HFFc6 (cell line): Measurements from ENCODE around the gene PTX3. TPM values are rescaled to one million over a fixed set of nuclear protein-coding genes. Genes with fewer than 3 reads are reported as not detected.

Source experiments
- DNase-seq: peaks from one replicate; pipeline ENCODE4 v3.0.0-alpha.2; 2018
- H3K27ac Mint-ChIP-seq: 2 replicates; pipeline ENCODE4 v1.8.0; 2020; ENCODE audit warnings: mild to moderate bottlenecking, mixed read lengths
- H3K27me3 Mint-ChIP-seq: 2 replicates; pipeline ENCODE4 v1.8.0; 2021; ENCODE audit warnings: mild to moderate bottlenecking, moderate library complexity, mixed read lengths; ENCODE audit not compliant: insufficient read depth
- H3K36me3 Mint-ChIP-seq: 2 replicates; pipeline ENCODE4 v1.8.0; 2021; ENCODE audit warnings: low read depth, mixed read lengths
- H3K4me1 Mint-ChIP-seq: 2 replicates; pipeline ENCODE4 v1.8.0; 2020; ENCODE audit warnings: low read depth, mixed read lengths
- H3K4me3 Mint-ChIP-seq: 2 replicates; pipeline ENCODE4 v1.8.0; 2020; ENCODE audit warnings: mild to moderate bottlenecking, moderate library complexity, mixed read lengths
- H3K9me3 Mint-ChIP-seq: 2 replicates; pipeline ENCODE4 v1.8.0; 2020; ENCODE audit warnings: mild to moderate bottlenecking, mixed read lengths
- total RNA-seq, 6 experiments: library from RNA; stranded (reverse); fragmentation: NEBNext Ultra II Directional; extraction: Animal tissue kit (Norgen Biotek cat#: 25700); gene quantifications; 2 replicates in 1 of 6; 3 replicates in 5 of 6; pipeline ENCODE4 v1.2.3, GENCODE V29; 2021
- TF ChIP-seq, protein P1 (sequence below): fragments of 200-600 bp; sonication (generic); IDR thresholded peaks from 2 replicates; pipeline ENCODE4 v1.5.0; 2021; ENCODE audit warnings: antibody characterized with exemption, mild to moderate bottlenecking

Gene PTX3
- total RNA-seq, 6 experiments from 2014 or later = 21.0 to 45.4 (median 44.5) TPM

DNA sequence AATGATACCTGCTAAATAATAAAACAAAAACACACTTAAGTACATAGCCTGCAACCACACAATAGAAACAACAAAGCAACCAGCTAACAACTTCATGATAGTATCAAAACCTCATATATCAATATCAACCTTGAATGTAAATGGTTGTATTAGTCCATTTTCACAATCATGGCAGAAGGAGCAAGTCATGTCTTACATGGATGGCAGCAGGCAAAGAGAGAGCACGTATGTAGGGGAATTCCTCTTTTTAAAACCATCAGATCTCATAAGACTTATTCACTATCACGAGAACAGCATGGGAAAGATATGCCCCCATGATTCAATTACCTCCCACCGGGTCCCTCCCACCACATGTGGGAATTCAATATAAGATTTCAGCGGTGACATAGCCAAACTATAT is 44.5 kb upstream of the PTX3 start:
- DNase-seq = no peak
- H3K27me3 Mint-ChIP-seq = no peaks in the 10 kb centered on the region
- H3K27ac Mint-ChIP-seq = no peak overlapping the region
- H3K9me3 Mint-ChIP-seq = no peaks in the 10 kb centered on the region
- no peak overlapping the region for H3K4me3 Mint-ChIP-seq
- peaks cover 26% of the 10 kb centered on the region for H3K36me3 Mint-ChIP-seq
- TF ChIP-seq, protein P1, sequence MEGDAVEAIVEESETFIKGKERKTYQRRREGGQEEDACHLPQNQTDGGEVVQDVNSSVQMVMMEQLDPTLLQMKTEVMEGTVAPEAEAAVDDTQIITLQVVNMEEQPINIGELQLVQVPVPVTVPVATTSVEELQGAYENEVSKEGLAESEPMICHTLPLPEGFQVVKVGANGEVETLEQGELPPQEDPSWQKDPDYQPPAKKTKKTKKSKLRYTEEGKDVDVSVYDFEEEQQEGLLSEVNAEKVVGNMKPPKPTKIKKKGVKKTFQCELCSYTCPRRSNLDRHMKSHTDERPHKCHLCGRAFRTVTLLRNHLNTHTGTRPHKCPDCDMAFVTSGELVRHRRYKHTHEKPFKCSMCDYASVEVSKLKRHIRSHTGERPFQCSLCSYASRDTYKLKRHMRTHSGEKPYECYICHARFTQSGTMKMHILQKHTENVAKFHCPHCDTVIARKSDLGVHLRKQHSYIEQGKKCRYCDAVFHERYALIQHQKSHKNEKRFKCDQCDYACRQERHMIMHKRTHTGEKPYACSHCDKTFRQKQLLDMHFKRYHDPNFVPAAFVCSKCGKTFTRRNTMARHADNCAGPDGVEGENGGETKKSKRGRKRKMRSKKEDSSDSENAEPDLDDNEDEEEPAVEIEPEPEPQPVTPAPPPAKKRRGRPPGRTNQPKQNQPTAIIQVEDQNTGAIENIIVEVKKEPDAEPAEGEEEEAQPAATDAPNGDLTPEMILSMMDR = no peak
- peaks cover 79% of the 10 kb centered on the region for H3K4me1 Mint-ChIP-seq

DNA sequence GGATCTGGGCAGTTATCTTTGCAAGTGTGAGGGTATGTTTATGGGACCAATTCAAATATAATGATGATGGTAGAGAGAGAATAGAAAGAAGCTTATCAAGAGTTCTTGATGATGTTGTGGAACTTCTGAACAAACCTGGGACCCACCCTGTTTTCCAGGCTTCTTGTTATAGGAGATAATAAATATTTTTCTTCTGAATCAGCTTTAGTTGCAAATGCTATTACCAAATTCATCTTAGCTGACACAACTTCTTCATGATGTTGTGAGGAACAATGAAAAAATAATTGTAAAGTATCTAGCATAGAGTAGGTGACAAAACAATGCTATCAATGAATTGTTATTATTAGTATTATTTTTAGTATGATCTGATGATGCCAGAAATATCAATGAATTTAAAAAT is 43.5 kb upstream of the PTX3 start:
- Mint-ChIP-seq H3K4me1 (peaks cover 69% of the 10 kb centered on the region), H3K27me3 (no peaks in the 10 kb centered on the region), H3K4me3 (no peak overlapping the region), H3K36me3 (peaks cover 36% of the 10 kb centered on the region), H3K27ac (no peak overlapping the region), H3K9me3 (no peaks in the 10 kb centered on the region)
- DNase-seq = no peak
- TF ChIP-seq, protein P1 = no peak

DNA sequence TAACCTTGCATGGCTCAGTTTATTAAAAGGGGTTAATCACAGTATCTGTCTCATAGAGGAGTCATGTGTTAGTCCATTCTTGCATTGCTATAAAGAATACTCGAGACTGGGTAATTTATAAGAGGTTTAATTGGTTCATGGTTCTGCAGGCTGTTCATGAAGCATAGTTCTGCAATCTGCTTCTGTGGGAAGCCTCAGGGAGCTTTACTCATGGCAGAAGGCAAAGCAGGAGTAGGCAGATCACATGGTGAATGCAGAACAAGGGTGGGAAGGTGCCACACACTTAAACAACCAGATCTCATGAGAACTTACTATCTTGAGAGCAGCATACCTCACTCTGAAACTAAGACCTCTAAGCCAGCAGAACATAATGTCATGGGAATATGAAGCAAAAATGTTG is 42.2 kb upstream of the PTX3 start:
- Mint-ChIP-seq H3K27me3 (no peaks in the 10 kb centered on the region), H3K27ac (peak overlapping the region; percentile 11; the same call in 1 of the 2 replicates), H3K4me1 (peaks cover 56% of the 10 kb centered on the region), H3K36me3 (peaks cover 41% of the 10 kb centered on the region), H3K4me3 (no peak overlapping the region), H3K9me3 (no peaks in the 10 kb centered on the region)
- TF ChIP-seq, protein P1 = no peak
- DNase-seq = peak; percentile 35

DNA sequence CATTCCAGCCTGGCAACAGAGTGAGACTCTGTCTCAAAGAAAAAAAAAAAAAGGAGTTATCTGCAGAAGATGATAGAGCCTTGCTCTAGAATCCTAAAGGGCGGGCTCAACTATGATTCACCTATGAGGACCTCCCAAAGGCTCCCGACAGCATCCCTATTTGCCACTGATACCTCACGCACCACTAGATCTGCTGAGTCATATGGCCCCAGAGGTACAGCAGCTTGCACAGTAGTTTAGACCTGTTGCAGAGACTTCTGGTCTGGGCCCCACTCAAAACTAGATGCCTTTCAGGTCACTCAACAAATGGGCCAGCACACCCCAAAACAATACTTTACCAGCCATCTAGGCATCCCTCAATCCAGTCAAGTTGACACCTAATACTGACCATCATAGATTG is 38.1 kb upstream of the PTX3 start:
- Mint-ChIP-seq H3K36me3 (peaks cover 29% of the 10 kb centered on the region), H3K4me3 (no peak overlapping the region), H3K9me3 (no peaks in the 10 kb centered on the region), H3K27me3 (no peaks in the 10 kb centered on the region; the same call in 1 of the 2 replicates), H3K27ac (no peak overlapping the region), H3K4me1 (peaks cover 15% of the 10 kb centered on the region)
- TF ChIP-seq, protein P1 = no peak
- no peak for DNase-seq

DNA sequence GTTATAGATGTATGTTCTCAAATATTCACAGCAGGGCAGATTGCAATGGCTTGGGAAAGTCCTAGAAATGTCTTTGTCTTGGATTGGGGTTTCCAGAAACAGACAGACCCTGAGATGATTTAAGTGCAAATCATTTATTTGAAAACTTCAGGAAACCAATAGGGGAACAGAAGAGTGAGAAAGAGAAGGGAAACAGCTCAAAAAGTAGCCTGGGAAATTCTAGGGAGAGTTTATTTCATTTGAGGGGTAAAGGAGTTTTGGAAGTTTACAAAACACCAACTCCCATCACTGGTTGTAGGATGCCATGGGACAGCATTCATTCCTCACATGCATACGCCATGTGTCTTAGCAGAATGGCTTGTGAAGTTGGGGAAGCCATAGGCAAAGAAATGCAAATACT is 32.3 kb upstream of the PTX3 start:
- no peak for DNase-seq
- no peak overlapping the region for H3K4me3 Mint-ChIP-seq
- H3K27ac Mint-ChIP-seq = no peak overlapping the region
- H3K27me3 Mint-ChIP-seq = no peaks in the 10 kb centered on the region; the same call in 1 of the 2 replicates
- H3K4me1 Mint-ChIP-seq = peaks cover 26% of the 10 kb centered on the region
- no peaks in the 10 kb centered on the region for H3K9me3 Mint-ChIP-seq
- TF ChIP-seq, protein P1 = no peak
- H3K36me3 Mint-ChIP-seq = peaks cover 22% of the 10 kb centered on the region; the same call in 1 of the 2 replicates

DNA sequence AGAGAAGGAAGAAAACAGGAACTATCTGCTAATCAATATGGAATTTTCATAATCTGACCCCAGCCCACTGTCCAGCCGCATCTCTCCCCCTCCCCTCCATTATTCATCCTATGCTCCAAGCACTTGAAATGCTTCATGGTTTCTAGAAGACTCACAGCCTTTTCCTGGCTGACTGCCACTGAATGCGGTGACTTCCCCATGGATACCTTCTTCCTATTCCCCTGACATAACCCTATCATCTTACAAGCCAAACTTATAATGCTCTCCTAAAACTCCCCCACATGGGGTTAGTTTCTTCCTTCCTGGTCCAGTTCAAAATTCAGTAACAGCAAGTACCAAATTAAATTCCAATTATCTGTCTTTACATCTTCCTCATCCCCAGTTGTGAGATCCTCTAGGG is 31.2 kb upstream of the PTX3 start:
- Mint-ChIP-seq H3K27me3 (no peaks in the 10 kb centered on the region; the same call in 1 of the 2 replicates), H3K27ac (no peak overlapping the region), H3K9me3 (no peaks in the 10 kb centered on the region), H3K4me3 (no peak overlapping the region), H3K4me1 (peaks cover 30% of the 10 kb centered on the region), H3K36me3 (peaks cover 22% of the 10 kb centered on the region; the same call in 1 of the 2 replicates)
- DNase-seq = peak; percentile 16
- TF ChIP-seq, protein P1 = no peak
